Fibroblast of lung (primary cell): ENCODE data around the gene EPS15. TPM values are rescaled to one million over a fixed set of nuclear protein-coding genes. Genes with fewer than 3 reads are reported as not detected.

Source experiments
- DNase-seq, 2 donors: peaks; one replicate each; pipeline versions ENCODE4 v3.0.0 to v3.0.0-alpha.2; 2010; ENCODE audit warnings: low read depth in 2 of 2
- H2AFZ ChIP-seq: 2 replicates; pipeline ENCODE4 v1.5.1; 2012; ENCODE audit warnings: low read length, control low read depth, inconsistent platforms
- H3K27ac ChIP-seq: 2 replicates; pipeline ENCODE4 v1.5.1; 2011; ENCODE audit warnings: low read length, control low read depth; ENCODE audit not compliant: insufficient read depth
- H3K27me3 ChIP-seq: 2 replicates; pipeline ENCODE4 v1.5.1; 2011; ENCODE audit warnings: mild to moderate bottlenecking, low read length; ENCODE audit not compliant: control insufficient read depth, insufficient read depth
- H3K36me3 ChIP-seq: 2 replicates; pipeline ENCODE4 v1.5.1; 2011; ENCODE audit warnings: low read length; ENCODE audit not compliant: control insufficient read depth, insufficient read depth
- H3K4me1 ChIP-seq: 2 replicates; pipeline ENCODE4 v1.5.1; 2011; ENCODE audit warnings: low read length; ENCODE audit not compliant: control insufficient read depth, insufficient read depth; ENCODE audit errors: extremely low read depth
- H3K4me2 ChIP-seq: 2 replicates; pipeline ENCODE4 v1.5.1; 2011; ENCODE audit warnings: low read length, control low read depth; ENCODE audit not compliant: insufficient read depth; ENCODE audit errors: extremely low read depth
- H3K4me3 ChIP-seq, 4 experiments: fragments of 200-600 bp in 1 of 4; sonication (generic) in 1 of 4; replicated peaks in 1 of 4; 2 replicates each; pipeline ENCODE4 v1.5.1; 2011 to 2016; ENCODE audit warnings: low read length in 4 of 4, low read depth in 3 of 4, mild to moderate bottlenecking in 3 of 4, control low read depth in 2 of 4, inconsistent platforms in 1 of 4, mixed read lengths in 1 of 4; ENCODE audit not compliant: insufficient read depth in 1 of 4; ENCODE audit errors: control extremely low read depth in 1 of 4
- H3K79me2 ChIP-seq: 2 replicates; pipeline ENCODE4 v1.5.1; 2012; ENCODE audit warnings: mild to moderate bottlenecking, low read length, inconsistent platforms; ENCODE audit not compliant: control insufficient read depth, insufficient read depth
- H3K9ac ChIP-seq: 2 replicates; pipeline ENCODE4 v1.5.1; 2011; ENCODE audit warnings: mild to moderate bottlenecking, low read length, control low read depth; ENCODE audit not compliant: insufficient read depth
- H3K9me3 ChIP-seq: 2 replicates; pipeline ENCODE4 v1.5.1; 2012; ENCODE audit warnings: low read depth, low read length; ENCODE audit not compliant: control insufficient read depth, insufficient read depth
- H4K20me1 ChIP-seq: 2 replicates; pipeline ENCODE4 v1.5.1; 2011; ENCODE audit warnings: low read length; ENCODE audit not compliant: control insufficient read depth, insufficient read depth; ENCODE audit errors: extremely low read depth
- CTCF ChIP-seq, 2 donors: IDR thresholded peaks in 1 of 2; conservative IDR thresholded peaks in 1 of 2; 1 replicate in 1 of 2; 2 replicates in 1 of 2; pipeline ENCODE4 v1.5.1; 2011 to 2012; ENCODE audit warnings: low read length in 2 of 2, control low read depth in 1 of 2, inconsistent platforms in 1 of 2, low read depth in 1 of 2, mild to moderate bottlenecking in 1 of 2
- EZH2 ChIP-seq: IDR thresholded peaks from 2 replicates; pipeline ENCODE4 v1.5.1; 2012; ENCODE audit warnings: low read length, control low read depth, mild to moderate bottlenecking; ENCODE audit errors: missing control alignments
- polyA plus RNA-seq, 2 donors: library from polyadenylated mRNA; depleted of rRNA in 1 of 2; stranded (reverse) in 1 of 2; unstranded in 1 of 2; fragments of >200 nt; gene quantifications; 2 replicates each; pipeline ENCODE4 v1.2.1, GENCODE V29; 2011 to 2012; ENCODE audit warnings: missing spikeins in 1 of 2
- total RNA-seq: library from RNA; depleted of rRNA; stranded (reverse); fragments of >200 nt; gene quantifications from 2 replicates; pipeline ENCODE4 v1.2.1, GENCODE V29; 2014

EPS15 gene
- total and polyA plus RNA-seq, 2 donors (not counting 1 experiment from before 2014, with no cell fraction given) = 67.7 to 75.5 TPM

- Histone ChIP-seq H3K27ac (no peak overlapping the region), H3K4me2 (no peak overlapping the region), H3K79me2 (no peaks in the 10 kb centered on the region), H4K20me1 (no peaks in the 10 kb centered on the region), H3K4me3 (no peak overlapping the region), H3K36me3 (no peaks in the 10 kb centered on the region), H2AFZ (no peak overlapping the region), H3K27me3 (no peaks in the 10 kb centered on the region), H3K9ac (no peak overlapping the region), H3K4me1 (no peaks in the 10 kb centered on the region), H3K9me3 (no peaks in the 10 kb centered on the region)
- TF ChIP-seq CTCF (conservative IDR thresholded peaks at IDR 0.05 in 1 of 2, IDR thresholded peaks at IDR 0.05 in 1 of 2; ENCODE audit: low read depth in 1 of 2, low read length in 2 of 2) (no peak), EZH2 (no peak)
- no peak for DNase-seq
Observed at GRCh38 chr1:51378871-51379270, 140.2 kb downstream of the EPS15 start.

GRCh38 chr1:51373898-51374297, 145.2 kb downstream of the EPS15 start:
- H3K9ac ChIP-seq = no peak overlapping the region
- no peaks in the 10 kb centered on the region for H3K9me3 ChIP-seq
- TF ChIP-seq CTCF (conservative IDR thresholded peaks at IDR 0.05 in 1 of 2, IDR thresholded peaks at IDR 0.05 in 1 of 2; ENCODE audit: low read depth in 1 of 2, low read length in 2 of 2) (no peak), EZH2 (no peak)
- DNase-seq = no peak
- no peaks in the 10 kb centered on the region for H3K79me2 ChIP-seq
- no peak overlapping the region for H3K4me3 ChIP-seq
- no peak overlapping the region for H3K4me2 ChIP-seq
- H3K36me3 ChIP-seq = no peaks in the 10 kb centered on the region
- no peaks in the 10 kb centered on the region for H4K20me1 ChIP-seq
- H3K27ac ChIP-seq = no peak overlapping the region
- H3K27me3 ChIP-seq = no peaks in the 10 kb centered on the region
- H3K4me1 ChIP-seq = no peaks in the 10 kb centered on the region
- H2AFZ ChIP-seq = no peak overlapping the region

- H4K20me1 ChIP-seq = no peaks in the 10 kb centered on the region
- no peaks in the 10 kb centered on the region for H3K79me2 ChIP-seq
- no peaks in the 10 kb centered on the region for H3K27me3 ChIP-seq
- no peak for TF ChIP-seq EZH2
- no peak for TF ChIP-seq CTCF (conservative IDR thresholded peaks at IDR 0.05 in 1 of 2, IDR thresholded peaks at IDR 0.05 in 1 of 2; ENCODE audit: low read depth in 1 of 2, low read length in 2 of 2)
- H3K4me3 ChIP-seq = no peak overlapping the region
- H3K27ac ChIP-seq = no peak overlapping the region
- H3K4me1 ChIP-seq = no peaks in the 10 kb centered on the region
- H3K9me3 ChIP-seq = no peaks in the 10 kb centered on the region
- H3K9ac ChIP-seq = no peak overlapping the region
- H3K4me2 ChIP-seq = no peak overlapping the region
- no peak overlapping the region for H2AFZ ChIP-seq
- no peak for DNase-seq
- no peaks in the 10 kb centered on the region for H3K36me3 ChIP-seq
Observed at GRCh38 chr1:51372561-51372960, 146.5 kb downstream of the EPS15 start.
